Endothelial cell of umbilical vein (primary cell): ENCODE results near the gene XAGE3. TPM values are rescaled to one million over a fixed set of nuclear protein-coding genes. Genes with fewer than 3 reads are reported as not detected.
A peak's percentile ranks its signal among the peaks of the same experiment; 100 is the strongest.
"Not testable (repeated sequence)": the region's sequence is repeated elsewhere in the genome, so short reads cannot be mapped to it uniquely, and the experiment has no call there.

Experiments
- BruUV-seq: library from RNA; stranded (reverse); fragments of 400-500 nt; replicated peaks from 2 replicates; lab custom pipeline; 2021; lab: Mats Ljungman, UMichigan
- CTCF ChIA-PET: fragments of 300-600, 350-600 bp; sonication (Branson Sonifier 250); formaldehyde crosslinking; loops from one replicate; lab custom pipeline; 2021; ENCODE audit warnings: antibody characterized with exemption, inconsistent platforms; lab: Charles Lee
- POLR2A ChIA-PET: fragments of 300-600, 350-600 bp; sonication (Branson Sonifier 250); formaldehyde crosslinking; loops from one replicate; lab custom pipeline; 2021; ENCODE audit warnings: antibody characterized with exemption, inconsistent platforms; lab: Charles Lee
- DNase-seq: peaks from one replicate; pipeline ENCODE4 v3.0.0-alpha.2; 2011; ENCODE audit warnings: low read depth, low spot score
- FAIRE-seq: peaks from 2 replicates; lab custom pipeline; 2011; peaks lifted over from hg19 to GRCh38; lab: Jason Lieb, UNC
- H2AFZ ChIP-seq: 2 replicates; pipeline ENCODE4 v1.6.0; 2012; ENCODE audit warnings: low read depth, low read length, control low read depth, inconsistent platforms
- H3K27ac ChIP-seq: 2 replicates; pipeline ENCODE4 v1.5.1; 2011; ENCODE audit warnings: low read depth, mild to moderate bottlenecking, control low read depth, low read length, moderate library complexity; ENCODE audit not compliant: insufficient read depth
- H3K27me3 ChIP-seq, 2 experiments: 2 replicates each; pipeline versions ENCODE4 v1.6.0 to v1.6.1; 2011; ENCODE audit warnings: low read length in 2 of 2, mixed read lengths in 1 of 2; ENCODE audit not compliant: control insufficient read depth in 2 of 2, insufficient read depth in 2 of 2
- H3K36me3 ChIP-seq, 2 experiments: 2 replicates in 1 of 2; 3 replicates in 1 of 2; pipeline ENCODE4 v1.5.1; 2011; ENCODE audit warnings: low read length in 2 of 2, mild to moderate bottlenecking in 1 of 2, moderate library complexity in 1 of 2; ENCODE audit not compliant: control insufficient read depth in 2 of 2, insufficient read depth in 2 of 2; ENCODE audit errors: extremely low read depth in 1 of 2
- H3K4me1 ChIP-seq: 3 replicates; pipeline ENCODE4 v1.5.1; 2011; ENCODE audit warnings: mild to moderate bottlenecking, low read length; ENCODE audit not compliant: control insufficient read depth, insufficient read depth; ENCODE audit errors: extremely low read depth
- H3K4me2 ChIP-seq: 2 replicates; pipeline ENCODE4 v1.6.1; 2011; ENCODE audit warnings: low read length, control low read depth, mixed read lengths; ENCODE audit not compliant: insufficient read depth
- H3K4me3 ChIP-seq, 3 experiments: fragments of 200-600 bp in 1 of 3; sonication (generic), shearing (Covaris generic) in 1 of 3; replicated peaks in 1 of 3; 2 replicates each; pipeline ENCODE4 v1.5.1; 2011 to 2016; ENCODE audit warnings: control low read depth in 3 of 3, low read length in 3 of 3, mild to moderate bottlenecking in 2 of 3, inconsistent platforms in 1 of 3, low read depth in 1 of 3, moderate library complexity in 1 of 3; ENCODE audit not compliant: insufficient read depth in 1 of 3
- H3K79me2 ChIP-seq: 2 replicates; pipeline ENCODE4 v1.6.0; 2012; ENCODE audit warnings: low read length, inconsistent platforms; ENCODE audit not compliant: control insufficient read depth, insufficient read depth
- H3K9ac ChIP-seq: replicated peaks from 2 replicates; pipeline ENCODE3; 2011; ENCODE audit warnings: low read length, control low read depth; ENCODE audit not compliant: insufficient read depth; ENCODE audit errors: extremely low read depth
- H3K9me1 ChIP-seq: replicated peaks from 3 replicates; pipeline ENCODE4 v1.6.0; 2011; ENCODE audit warnings: mild to moderate bottlenecking, low read length; ENCODE audit not compliant: control insufficient read depth, insufficient read depth; ENCODE audit errors: extremely low read depth
- H3K9me3 ChIP-seq: replicated peaks from 2 replicates; pipeline ENCODE4 v1.5.1; 2012; ENCODE audit warnings: low read length, inconsistent platforms; ENCODE audit not compliant: control insufficient read depth, insufficient read depth
- H4K20me1 ChIP-seq: replicated peaks from 2 replicates; pipeline ENCODE3; 2011; ENCODE audit warnings: mild to moderate bottlenecking, low read length; ENCODE audit not compliant: control insufficient read depth, insufficient read depth; ENCODE audit errors: extremely low read depth
- dilution Hi-C: fragments of 300-500 bp; cut with MboI; formaldehyde crosslinking; loops from one replicate; pipeline ENCODE4 v1.15.0; 2019; ENCODE audit warnings: low sequenced_read_pairs; ENCODE audit not compliant: extremely low pct_ligation_motif_present
- intact Hi-C: fragments of 100-400 bp; cut with micrococcal nuclease; formaldehyde crosslinking; loops from one replicate; pipeline ENCODE4 v1.10.0; 2022
- polyA plus RNA-seq, 4 experiments: library from polyadenylated mRNA; depleted of rRNA in 3 of 4; stranded (reverse) in 3 of 4; unstranded in 1 of 4; fragments of >200 nt; gene quantifications; 2 replicates each; pipeline versions ENCODE4 v1.2.1 to v1.2.3, GENCODE V29; 2011 to 2012; ENCODE audit warnings: missing spikeins in 1 of 4
- total RNA-seq: library from RNA; stranded (reverse); gene quantifications from 2 replicates; pipeline ENCODE4 v1.2.3, GENCODE V29; 2021

The XAGE3 gene
- total and polyA plus RNA-seq, 2 donors (not counting 3 experiments of a cell fraction or from before 2014, with no cell fraction given), result not detected

DNA sequence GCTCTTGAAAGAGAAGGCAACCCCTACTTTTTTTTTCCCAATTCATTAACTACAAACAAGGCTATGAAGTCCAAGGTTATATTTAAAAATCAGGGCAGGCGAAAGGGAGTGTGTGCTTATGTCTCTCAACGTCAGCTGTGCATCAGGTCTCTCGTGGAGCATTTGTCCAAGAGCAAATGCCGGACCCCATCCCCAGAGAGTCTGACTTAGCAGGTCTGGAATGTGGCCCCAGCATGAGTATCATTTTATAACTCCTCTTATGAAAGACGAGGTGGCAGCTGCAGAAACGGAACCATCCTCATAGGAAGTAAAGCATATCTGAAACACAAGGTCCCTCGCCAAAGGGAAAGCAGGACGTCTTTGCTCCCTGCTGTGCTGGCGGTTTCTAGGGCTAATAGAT is 45.8 kb upstream of the XAGE3 start:
- intact Hi-C loops, CTCF ChIA-PET, H3K27me3 ChIP-seq, H3K27ac ChIP-seq, H3K9ac ChIP-seq, DNase-seq, H3K36me3 ChIP-seq, H3K9me3 ChIP-seq, dilution Hi-C loops, POLR2A ChIA-PET, H3K4me2 ChIP-seq, H2AFZ ChIP-seq, H3K79me2 ChIP-seq, BruUV-seq, H3K4me3 ChIP-seq, H3K4me1 ChIP-seq, H4K20me1 ChIP-seq, H3K9me1 ChIP-seq, FAIRE-seq: not testable (repeated sequence)

GRCh38 chrX:52909313-52909969 is 41.6 kb upstream of the XAGE3 start:
- dilution Hi-C loops, DNase-seq, H3K9me1 ChIP-seq, H3K9me3 ChIP-seq, H3K9ac ChIP-seq, intact Hi-C loops, CTCF ChIA-PET, POLR2A ChIA-PET, H3K4me2 ChIP-seq, H3K27ac ChIP-seq, H3K36me3 ChIP-seq, H2AFZ ChIP-seq, H3K79me2 ChIP-seq, H4K20me1 ChIP-seq, BruUV-seq, H3K27me3 ChIP-seq, H3K4me3 ChIP-seq, H3K4me1 ChIP-seq: not testable (repeated sequence)
- peak; percentile 4 for FAIRE-seq

DNA sequence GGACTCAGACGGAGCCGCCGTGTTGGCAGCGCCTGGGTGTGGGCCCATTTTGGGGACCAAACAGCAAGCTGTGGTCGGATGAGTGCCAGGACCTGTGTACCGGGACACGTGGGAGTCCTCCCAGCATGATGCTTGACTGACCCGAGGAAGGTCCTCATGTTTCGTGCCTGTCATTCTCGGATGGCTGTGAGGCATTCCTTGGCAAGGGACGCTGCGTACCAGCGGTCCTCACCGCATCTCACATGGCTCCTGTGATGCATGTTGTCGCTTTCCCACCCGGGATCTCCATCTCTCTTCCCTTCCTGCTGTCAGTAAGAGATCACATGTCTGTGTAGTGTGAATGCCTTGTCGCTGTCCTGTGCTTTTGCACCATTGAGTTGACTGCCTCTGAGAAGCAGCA is 40.0 kb upstream of the XAGE3 start:
- H3K79me2 ChIP-seq, BruUV-seq, H3K9me1 ChIP-seq, H3K27me3 ChIP-seq, intact Hi-C loops, H3K4me1 ChIP-seq, dilution Hi-C loops, H3K4me2 ChIP-seq, H3K36me3 ChIP-seq, H3K9me3 ChIP-seq, H3K9ac ChIP-seq, H2AFZ ChIP-seq, POLR2A ChIA-PET, FAIRE-seq, H4K20me1 ChIP-seq, H3K27ac ChIP-seq, H3K4me3 ChIP-seq, DNase-seq, CTCF ChIA-PET: not testable (repeated sequence)

GRCh38 chrX:52907137-52907536 is 39.3 kb upstream of the XAGE3 start:
- dilution Hi-C loops, H3K27ac ChIP-seq, POLR2A ChIA-PET, H2AFZ ChIP-seq, DNase-seq, BruUV-seq, H3K4me2 ChIP-seq, H3K9me3 ChIP-seq, H4K20me1 ChIP-seq, H3K9ac ChIP-seq, H3K79me2 ChIP-seq, CTCF ChIA-PET, H3K36me3 ChIP-seq, H3K4me1 ChIP-seq, FAIRE-seq, H3K4me3 ChIP-seq, H3K27me3 ChIP-seq, H3K9me1 ChIP-seq, intact Hi-C loops: not testable (repeated sequence)
